Fibroblast of lung (primary cell): ENCODE measurements around the gene ZNF710. TPM values are rescaled to one million over a fixed set of nuclear protein-coding genes. Genes with fewer than 3 reads are reported as not detected.

Experiments used
- DNase-seq, 2 donors: peaks; one replicate each; pipeline versions ENCODE4 v3.0.0 to v3.0.0-alpha.2; 2010; ENCODE audit warnings: low read depth in 2 of 2
- H2AFZ ChIP-seq: 2 replicates; pipeline ENCODE4 v1.5.1; 2012; ENCODE audit warnings: low read length, control low read depth, inconsistent platforms
- H3K27ac ChIP-seq: 2 replicates; pipeline ENCODE4 v1.5.1; 2011; ENCODE audit warnings: low read length, control low read depth; ENCODE audit not compliant: insufficient read depth
- H3K27me3 ChIP-seq: 2 replicates; pipeline ENCODE4 v1.5.1; 2011; ENCODE audit warnings: mild to moderate bottlenecking, low read length; ENCODE audit not compliant: control insufficient read depth, insufficient read depth
- H3K36me3 ChIP-seq: 2 replicates; pipeline ENCODE4 v1.5.1; 2011; ENCODE audit warnings: low read length; ENCODE audit not compliant: control insufficient read depth, insufficient read depth
- H3K4me1 ChIP-seq: 2 replicates; pipeline ENCODE4 v1.5.1; 2011; ENCODE audit warnings: low read length; ENCODE audit not compliant: control insufficient read depth, insufficient read depth; ENCODE audit errors: extremely low read depth
- H3K4me2 ChIP-seq: 2 replicates; pipeline ENCODE4 v1.5.1; 2011; ENCODE audit warnings: low read length, control low read depth; ENCODE audit not compliant: insufficient read depth; ENCODE audit errors: extremely low read depth
- H3K4me3 ChIP-seq, 4 experiments: fragments of 200-600 bp in 1 of 4; sonication (generic) in 1 of 4; replicated peaks in 1 of 4; 2 replicates each; pipeline ENCODE4 v1.5.1; 2011 to 2016; ENCODE audit warnings: low read length in 4 of 4, low read depth in 3 of 4, mild to moderate bottlenecking in 3 of 4, control low read depth in 2 of 4, inconsistent platforms in 1 of 4, mixed read lengths in 1 of 4; ENCODE audit not compliant: insufficient read depth in 1 of 4; ENCODE audit errors: control extremely low read depth in 1 of 4
- H3K79me2 ChIP-seq: 2 replicates; pipeline ENCODE4 v1.5.1; 2012; ENCODE audit warnings: mild to moderate bottlenecking, low read length, inconsistent platforms; ENCODE audit not compliant: control insufficient read depth, insufficient read depth
- H3K9ac ChIP-seq: 2 replicates; pipeline ENCODE4 v1.5.1; 2011; ENCODE audit warnings: mild to moderate bottlenecking, low read length, control low read depth; ENCODE audit not compliant: insufficient read depth
- H3K9me3 ChIP-seq: 2 replicates; pipeline ENCODE4 v1.5.1; 2012; ENCODE audit warnings: low read depth, low read length; ENCODE audit not compliant: control insufficient read depth, insufficient read depth
- H4K20me1 ChIP-seq: 2 replicates; pipeline ENCODE4 v1.5.1; 2011; ENCODE audit warnings: low read length; ENCODE audit not compliant: control insufficient read depth, insufficient read depth; ENCODE audit errors: extremely low read depth
- EZH2 ChIP-seq: IDR thresholded peaks from 2 replicates; pipeline ENCODE4 v1.5.1; 2012; ENCODE audit warnings: low read length, control low read depth, mild to moderate bottlenecking; ENCODE audit errors: missing control alignments
- polyA plus RNA-seq, 2 donors: library from polyadenylated mRNA; depleted of rRNA in 1 of 2; stranded (reverse) in 1 of 2; unstranded in 1 of 2; fragments of >200 nt; gene quantifications; 2 replicates each; pipeline ENCODE4 v1.2.1, GENCODE V29; 2011 to 2012; ENCODE audit warnings: missing spikeins in 1 of 2
- total RNA-seq: library from RNA; depleted of rRNA; stranded (reverse); fragments of >200 nt; gene quantifications from 2 replicates; pipeline ENCODE4 v1.2.1, GENCODE V29; 2014
- TF ChIP-seq, protein P1 (sequence below), 2 donors: IDR thresholded peaks in 1 of 2; conservative IDR thresholded peaks in 1 of 2; 1 replicate in 1 of 2; 2 replicates in 1 of 2; pipeline ENCODE4 v1.5.1; 2011 to 2012; ENCODE audit warnings: low read length in 2 of 2, control low read depth in 1 of 2, inconsistent platforms in 1 of 2, low read depth in 1 of 2, mild to moderate bottlenecking in 1 of 2

The ZNF710 gene
- total and polyA plus RNA-seq, 2 donors (not counting 1 experiment from before 2014, with no cell fraction given) = 2.1 to 9.4 TPM

GRCh38 chr15:90113166-90113565 is 112.0 kb downstream of the ZNF710 start:
- Histone ChIP-seq H3K4me2 (no peak overlapping the region), H2AFZ (no peak overlapping the region)
- TF ChIP-seq, protein P1, sequence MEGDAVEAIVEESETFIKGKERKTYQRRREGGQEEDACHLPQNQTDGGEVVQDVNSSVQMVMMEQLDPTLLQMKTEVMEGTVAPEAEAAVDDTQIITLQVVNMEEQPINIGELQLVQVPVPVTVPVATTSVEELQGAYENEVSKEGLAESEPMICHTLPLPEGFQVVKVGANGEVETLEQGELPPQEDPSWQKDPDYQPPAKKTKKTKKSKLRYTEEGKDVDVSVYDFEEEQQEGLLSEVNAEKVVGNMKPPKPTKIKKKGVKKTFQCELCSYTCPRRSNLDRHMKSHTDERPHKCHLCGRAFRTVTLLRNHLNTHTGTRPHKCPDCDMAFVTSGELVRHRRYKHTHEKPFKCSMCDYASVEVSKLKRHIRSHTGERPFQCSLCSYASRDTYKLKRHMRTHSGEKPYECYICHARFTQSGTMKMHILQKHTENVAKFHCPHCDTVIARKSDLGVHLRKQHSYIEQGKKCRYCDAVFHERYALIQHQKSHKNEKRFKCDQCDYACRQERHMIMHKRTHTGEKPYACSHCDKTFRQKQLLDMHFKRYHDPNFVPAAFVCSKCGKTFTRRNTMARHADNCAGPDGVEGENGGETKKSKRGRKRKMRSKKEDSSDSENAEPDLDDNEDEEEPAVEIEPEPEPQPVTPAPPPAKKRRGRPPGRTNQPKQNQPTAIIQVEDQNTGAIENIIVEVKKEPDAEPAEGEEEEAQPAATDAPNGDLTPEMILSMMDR (conservative IDR thresholded peaks at IDR 0.05 in 1 of 2, IDR thresholded peaks at IDR 0.05 in 1 of 2; ENCODE audit: low read depth in 1 of 2, low read length in 2 of 2) = no peak
- no peak for TF ChIP-seq EZH2

GRCh38 chr15:90114451-90114901 is 113.4 kb downstream of the ZNF710 start:
- TF ChIP-seq, protein P1 (conservative IDR thresholded peaks at IDR 0.05 in 1 of 2, IDR thresholded peaks at IDR 0.05 in 1 of 2; ENCODE audit: low read depth in 1 of 2, low read length in 2 of 2) = no peak
- no peak for TF ChIP-seq EZH2
- H3K27me3 ChIP-seq = no peaks in the 10 kb centered on the region
- no peak overlapping the region for H2AFZ ChIP-seq
- H3K79me2 ChIP-seq = no peaks in the 10 kb centered on the region
- H3K36me3 ChIP-seq = no peaks in the 10 kb centered on the region
- no peak overlapping the region for H3K4me2 ChIP-seq
- H3K27ac ChIP-seq = no peak overlapping the region
- no peak overlapping the region for H3K9ac ChIP-seq
- no peak overlapping the region for H3K4me3 ChIP-seq
- peak; percentile 24 to 39 for DNase-seq
- H4K20me1 ChIP-seq = no peaks in the 10 kb centered on the region
- no peaks in the 10 kb centered on the region for H3K9me3 ChIP-seq
- H3K4me1 ChIP-seq = no peaks in the 10 kb centered on the region

More at GRCh38 chr15:90113166-90113565, 112.0 kb downstream of the ZNF710 start:
- H4K20me1 ChIP-seq = no peaks in the 10 kb centered on the region
- H3K9me3 ChIP-seq = no peaks in the 10 kb centered on the region
- H3K79me2 ChIP-seq = no peaks in the 10 kb centered on the region
- no peak overlapping the region for H3K27ac ChIP-seq
- no peak overlapping the region for H3K9ac ChIP-seq
- H3K27me3 ChIP-seq = no peaks in the 10 kb centered on the region
- no peak for DNase-seq
- H3K4me3 ChIP-seq = no peak overlapping the region
- no peaks in the 10 kb centered on the region for H3K4me1 ChIP-seq
- no peaks in the 10 kb centered on the region for H3K36me3 ChIP-seq

DNA sequence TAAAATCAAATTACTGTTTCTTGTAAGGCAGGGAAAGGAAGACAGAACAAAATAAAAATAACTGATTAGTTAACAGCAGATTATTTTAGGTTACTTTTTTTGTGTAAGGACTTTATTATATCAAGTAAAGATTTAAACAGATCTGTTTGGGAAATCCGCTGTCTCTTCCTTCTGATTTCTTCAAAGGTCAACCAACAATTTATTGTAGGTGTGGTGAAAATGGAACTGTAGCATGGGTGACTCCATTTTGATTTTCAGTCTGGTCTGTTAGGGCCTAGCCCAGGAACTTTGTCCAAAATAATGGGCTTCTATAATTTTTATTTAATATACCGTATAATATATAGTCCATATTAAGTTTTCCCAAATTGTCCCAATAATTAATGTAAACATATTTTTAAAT is 114.7 kb downstream of the ZNF710 start:
- Histone ChIP-seq H2AFZ (no peak overlapping the region), H3K36me3 (no peaks in the 10 kb centered on the region), H3K9ac (no peak overlapping the region), H3K4me1 (no peaks in the 10 kb centered on the region), H3K9me3 (no peaks in the 10 kb centered on the region), H4K20me1 (no peaks in the 10 kb centered on the region), H3K4me3 (no peak overlapping the region), H3K27ac (no peak overlapping the region), H3K27me3 (no peaks in the 10 kb centered on the region), H3K4me2 (no peak overlapping the region), H3K79me2 (no peaks in the 10 kb centered on the region)
- DNase-seq = no peak
- TF ChIP-seq, protein P1 (conservative IDR thresholded peaks at IDR 0.05 in 1 of 2, IDR thresholded peaks at IDR 0.05 in 1 of 2; ENCODE audit: low read depth in 1 of 2, low read length in 2 of 2) = no peak
- no peak for TF ChIP-seq EZH2
